HK-2 (cell line): Measurements from ENCODE around the gene PTPRR.

Source experiments
- DNase-seq: peaks from one replicate; pipeline ENCODE4 v3.0.0-alpha.2; 2018; ENCODE audit not compliant: unreplicated experiment

PTPRR gene

DNA sequence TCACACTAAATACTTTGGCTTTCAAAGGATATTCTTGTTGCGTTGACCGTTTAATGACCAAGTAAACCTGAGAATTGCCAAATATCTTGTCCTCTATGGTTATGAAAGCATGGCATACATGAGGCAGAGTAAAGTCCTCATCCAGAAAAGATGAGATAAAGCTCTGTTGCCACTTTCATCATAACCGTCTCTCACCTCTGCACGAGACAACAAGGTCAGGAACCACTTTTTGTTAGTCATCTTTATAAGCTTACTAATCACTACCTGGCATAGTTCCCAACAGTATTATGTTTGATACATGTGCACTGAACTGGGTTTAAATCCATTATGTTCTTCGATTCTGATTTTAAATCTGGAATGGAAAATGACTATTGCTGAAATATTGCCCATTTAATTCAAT is 314.6 kb downstream of the PTPRR start:
- DNase-seq, result no peak

DNA sequence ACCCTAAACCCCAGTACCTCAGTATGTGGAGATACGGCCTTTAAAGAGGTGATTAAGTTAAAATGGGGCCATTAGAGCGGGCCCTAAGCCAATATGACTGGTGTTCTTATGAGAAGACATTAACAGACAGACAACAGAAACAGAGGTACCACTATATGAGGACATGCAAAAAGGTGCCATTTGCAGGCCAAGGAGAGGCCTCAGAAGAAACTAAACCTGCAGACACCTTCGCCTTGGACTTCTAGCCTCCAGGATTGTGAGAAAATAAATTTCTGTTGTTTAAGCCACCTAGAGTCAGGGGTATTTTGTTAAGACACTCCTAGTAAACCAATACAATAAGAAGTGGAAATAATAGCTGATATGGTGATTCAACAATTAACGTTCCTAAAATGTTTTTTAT is 315.9 kb downstream of the PTPRR start:
- no peak for DNase-seq

GRCh38 chr12:70603044-70603443 is 317.5 kb downstream of the PTPRR start:
- no peak for DNase-seq

DNA sequence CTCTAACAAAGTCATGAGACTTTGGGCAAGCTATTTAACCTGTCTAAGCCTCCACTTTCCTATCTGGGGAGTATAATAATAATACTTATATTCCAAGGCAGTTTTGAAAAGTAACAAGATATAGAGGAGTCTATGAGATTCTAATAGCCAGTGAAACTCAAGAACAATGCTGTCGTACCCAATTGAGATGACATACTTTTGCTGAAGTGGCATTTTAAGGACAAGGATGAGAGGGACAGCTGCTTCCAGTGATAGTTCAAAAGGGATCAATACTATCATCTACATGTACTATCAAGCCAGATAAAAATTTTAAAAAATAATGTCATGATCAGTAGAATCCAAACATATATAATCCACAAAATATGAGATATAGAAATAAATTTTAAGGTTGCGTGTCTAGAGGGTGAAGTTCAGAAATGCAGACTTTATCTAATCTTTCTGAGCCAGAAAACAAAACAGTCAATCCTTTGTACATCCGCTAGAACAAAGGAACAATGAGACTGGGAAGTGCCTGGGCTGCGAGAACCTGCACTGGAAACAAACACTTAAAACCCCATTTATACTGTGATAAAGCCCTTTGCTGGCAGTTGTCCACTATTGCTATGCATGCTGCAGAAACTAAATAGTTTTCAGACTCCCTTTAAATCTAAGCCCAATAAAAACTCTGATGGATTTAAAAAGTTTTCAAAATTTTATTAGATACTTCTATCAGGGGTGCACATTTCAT is 321.9 kb downstream of the PTPRR start:
- no peak for DNase-seq

DNA sequence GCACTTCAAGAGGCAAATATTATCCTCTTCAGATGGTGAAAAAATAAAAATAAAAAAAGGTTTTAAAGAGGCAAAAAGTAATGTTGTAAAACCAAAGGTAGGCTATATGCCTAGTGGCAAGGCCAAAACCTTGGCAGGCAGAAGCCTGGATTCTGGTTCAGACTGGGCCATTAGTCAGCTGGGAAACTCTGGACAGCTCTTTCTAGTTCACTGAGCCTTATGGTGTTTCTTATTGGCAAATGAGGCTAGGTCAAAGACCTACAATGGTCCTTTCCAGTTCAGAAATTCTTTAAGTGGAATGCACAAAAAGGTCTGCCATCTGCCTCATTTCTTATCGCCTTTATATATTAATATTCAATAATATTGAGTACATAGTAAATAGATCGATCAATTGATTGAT is 327.9 kb downstream of the PTPRR start:
- DNase-seq, result no peak

DNA sequence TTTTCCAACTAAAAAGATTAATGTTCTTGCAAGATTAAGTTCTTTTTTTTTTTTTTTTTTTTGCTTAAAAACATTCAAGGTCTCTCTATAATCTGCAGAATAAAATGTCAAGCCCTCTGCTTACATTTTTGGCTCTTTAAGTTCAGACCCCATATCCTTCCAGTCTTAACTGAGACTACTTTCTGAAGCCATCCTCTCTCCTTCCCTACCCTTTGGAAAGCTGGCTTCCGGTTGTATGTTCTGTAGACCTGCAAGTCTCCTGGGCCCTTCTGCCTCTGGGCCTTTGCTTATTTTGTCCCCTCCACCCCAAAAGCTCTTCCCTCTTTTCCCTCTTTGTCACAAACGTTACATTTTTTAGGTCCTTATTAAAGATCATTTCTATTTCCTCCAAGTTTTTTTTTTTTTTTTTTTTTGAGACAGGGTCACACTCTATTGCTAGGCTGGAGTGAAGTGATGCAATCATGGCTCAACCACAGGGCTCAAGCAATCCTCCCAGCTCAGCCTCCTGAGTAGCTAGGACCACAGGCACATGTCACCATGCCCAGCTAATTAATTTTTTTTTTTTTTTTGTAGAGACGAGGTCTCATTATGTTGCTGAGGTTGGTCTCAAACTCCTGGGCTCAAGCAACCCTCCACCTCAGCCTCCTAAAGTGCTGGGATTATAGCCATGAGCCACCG is 329.9 kb downstream of the PTPRR start:
- no peak for DNase-seq

DNA sequence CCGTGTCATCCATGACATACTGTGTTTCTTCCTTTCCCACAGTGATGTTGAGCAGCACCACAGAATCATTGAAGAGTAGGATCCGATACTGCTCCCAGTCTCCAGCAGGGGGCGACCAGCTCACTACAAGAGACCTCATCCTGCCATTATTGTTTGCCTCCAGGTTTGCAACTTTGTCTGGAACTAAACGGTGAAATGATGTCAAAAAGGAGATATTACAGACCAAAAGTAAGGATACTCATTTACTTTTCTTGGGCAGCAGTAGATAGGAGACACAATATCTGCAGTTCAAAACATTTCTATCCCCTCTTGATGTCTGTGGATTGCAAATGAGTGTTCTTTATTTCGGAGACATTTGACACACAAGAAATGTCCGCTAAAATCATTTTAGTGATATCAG is 330.5 kb downstream of the PTPRR start:
- peak; percentile 56 for DNase-seq
